Stimulated activated naive CD8-positive, alpha-beta T cell treated with anti-CD3 and anti-CD28 coated beads, Interleukin-15, Interleukin-2, amounts not matched to agents 100 ng/mL and 50 ng/mL, for 24 hours (primary cell): Measurements from ENCODE around the gene SDF2L1.
"Not testable (repeated sequence)": the region's sequence is repeated elsewhere in the genome, so short reads cannot be mapped to it uniquely, and the experiment has no call there.

Experiments used
- H3K27ac Mint-ChIP-seq: one replicate; pipeline ENCODE4 v1.8.0; 2021; ENCODE audit warnings: mild to moderate bottlenecking, mixed read lengths
- H3K27me3 Mint-ChIP-seq: one replicate; pipeline ENCODE4 v1.8.0; 2021; ENCODE audit warnings: mixed read lengths
- H3K36me3 Mint-ChIP-seq: one replicate; pipeline ENCODE4 v1.8.0; 2021; ENCODE audit warnings: low read depth, mixed read lengths
- H3K4me1 Mint-ChIP-seq: one replicate; pipeline ENCODE4 v1.8.0; 2021; ENCODE audit warnings: low read depth, mixed read lengths
- H3K4me3 Mint-ChIP-seq: one replicate; pipeline ENCODE4 v1.8.0; 2021; ENCODE audit warnings: mild to moderate bottlenecking, mixed read lengths
- H3K9me3 Mint-ChIP-seq: one replicate; pipeline ENCODE4 v1.8.0; 2021; ENCODE audit warnings: mixed read lengths

The SDF2L1 gene

GRCh38 chr22:21626735-21627469, 15.2 kb upstream of the SDF2L1 start:
- Mint-ChIP-seq H3K4me3 (peak overlapping the region; percentile 92), H3K9me3 (no peaks in the 10 kb centered on the region), H3K27ac (peak overlapping the region; percentile 95), H3K4me1 (peaks cover 46% of the 10 kb centered on the region), H3K36me3 (peaks cover 26% of the 10 kb centered on the region), H3K27me3 (no peaks in the 10 kb centered on the region)

- peak overlapping the region; percentile 95 for H3K27ac Mint-ChIP-seq
- H3K9me3 Mint-ChIP-seq = no peaks in the 10 kb centered on the region
- peaks cover 22% of the 10 kb centered on the region for H3K36me3 Mint-ChIP-seq
- H3K4me1 Mint-ChIP-seq = peaks cover 52% of the 10 kb centered on the region
- H3K4me3 Mint-ChIP-seq = peak overlapping the region; percentile 92
- H3K27me3 Mint-ChIP-seq = no peaks in the 10 kb centered on the region
These were observed 13.5 kb upstream of the SDF2L1 start for GRCh38 chr22:21628386-21629254.

GRCh38 chr22:21629255-21630149, 12.6 kb upstream of the SDF2L1 start, which contains the start of gene YDJC:
TSS of gene YDJC (minus strand) at chr22:21630022. CDS start at chr22:21630014, 8 bp downstream.
- H3K27me3 Mint-ChIP-seq = no peaks in the 10 kb centered on the region
- H3K4me1 Mint-ChIP-seq = peaks cover 52% of the 10 kb centered on the region

GRCh38 chr22:21631025-21631424, 11.1 kb upstream of the SDF2L1 start:
- Mint-ChIP-seq H3K4me1 (peaks cover 42% of the 10 kb centered on the region), H3K4me3 (no peak overlapping the region), H3K36me3 (peaks cover 22% of the 10 kb centered on the region), H3K27me3 (no peaks in the 10 kb centered on the region), H3K27ac (peak overlapping the region; percentile 10), H3K9me3 (no peaks in the 10 kb centered on the region)

More at GRCh38 chr22:21629255-21630149, 12.6 kb upstream of the SDF2L1 start, which contains the start of gene YDJC:
- Mint-ChIP-seq H3K9me3 (no peaks in the 10 kb centered on the region), H3K36me3 (peaks cover 22% of the 10 kb centered on the region), H3K27ac (peak within 1 kb of the TSS; percentile 92), H3K4me3 (peak within 1 kb of the TSS; percentile 92)

GRCh38 chr22:21632237-21632895, 9.7 kb upstream of the SDF2L1 start, which contains the start of gene CCDC116:
TSS of gene CCDC116 (plus strand) at chr22:21632760. CDS start at chr22:21633182, 422 bp downstream.
- no peak within 1 kb of the TSS for H3K27ac Mint-ChIP-seq
- H3K36me3 Mint-ChIP-seq = peaks cover 12% of the 10 kb centered on the region
- H3K9me3 Mint-ChIP-seq = no peaks in the 10 kb centered on the region
- peaks cover 29% of the 10 kb centered on the region for H3K4me1 Mint-ChIP-seq
- H3K4me3 Mint-ChIP-seq = no peak within 1 kb of the TSS
- no peaks in the 10 kb centered on the region for H3K27me3 Mint-ChIP-seq

- H3K27ac Mint-ChIP-seq = no peak overlapping the region
- H3K27me3 Mint-ChIP-seq = no peaks in the 10 kb centered on the region
- H3K4me1 Mint-ChIP-seq = peaks cover 23% of the 10 kb centered on the region
- no peaks in the 10 kb centered on the region for H3K9me3 Mint-ChIP-seq
- H3K36me3 Mint-ChIP-seq = peaks cover 6% of the 10 kb centered on the region
- no peak overlapping the region for H3K4me3 Mint-ChIP-seq
These were observed 9.2 kb upstream of the SDF2L1 start for GRCh38 chr22:21632931-21633330.

GRCh38 chr22:21633481-21633880, 8.6 kb upstream of the SDF2L1 start:
- H3K27ac Mint-ChIP-seq = no peak overlapping the region
- H3K36me3 Mint-ChIP-seq = peaks cover under 1% of the 10 kb centered on the region
- H3K9me3 Mint-ChIP-seq = no peaks in the 10 kb centered on the region
- H3K27me3 Mint-ChIP-seq = no peaks in the 10 kb centered on the region
- H3K4me3 Mint-ChIP-seq = no peak overlapping the region
- H3K4me1 Mint-ChIP-seq = peaks cover 18% of the 10 kb centered on the region

- no peaks in the 10 kb centered on the region for H3K9me3 Mint-ChIP-seq
- H3K27ac Mint-ChIP-seq = no peak overlapping the region
- H3K27me3 Mint-ChIP-seq = no peaks in the 10 kb centered on the region
- H3K4me1 Mint-ChIP-seq = peaks cover 18% of the 10 kb centered on the region
- no peaks in the 10 kb centered on the region for H3K36me3 Mint-ChIP-seq
- no peak overlapping the region for H3K4me3 Mint-ChIP-seq
These were observed 8.0 kb upstream of the SDF2L1 start for GRCh38 chr22:21634081-21634480.

- Mint-ChIP-seq H3K27ac (no peak overlapping the region), H3K9me3 (no peaks in the 10 kb centered on the region), H3K4me3 (no peak overlapping the region), H3K27me3 (no peaks in the 10 kb centered on the region), H3K4me1 (peaks cover 18% of the 10 kb centered on the region), H3K36me3 (no peaks in the 10 kb centered on the region)
These were observed 7.3 kb upstream of the SDF2L1 start for GRCh38 chr22:21634844-21635243.

- peaks cover 13% of the 10 kb centered on the region for H3K4me1 Mint-ChIP-seq
- H3K9me3 Mint-ChIP-seq = no peaks in the 10 kb centered on the region
- no peaks in the 10 kb centered on the region for H3K36me3 Mint-ChIP-seq
- H3K4me3 Mint-ChIP-seq = no peak overlapping the region
- H3K27ac Mint-ChIP-seq = no peak overlapping the region
- peaks cover 5% of the 10 kb centered on the region for H3K27me3 Mint-ChIP-seq
These were observed 6.2 kb upstream of the SDF2L1 start for GRCh38 chr22:21635771-21636510.

- Mint-ChIP-seq H3K4me1 (peaks cover 16% of the 10 kb centered on the region), H3K27ac (no peak overlapping the region), H3K36me3 (no peaks in the 10 kb centered on the region), H3K27me3 (peaks cover 8% of the 10 kb centered on the region), H3K9me3 (no peaks in the 10 kb centered on the region), H3K4me3 (no peak overlapping the region)
These were observed 5.4 kb upstream of the SDF2L1 start for GRCh38 chr22:21636629-21637218.

GRCh38 chr22:21637450-21637849, 4.7 kb upstream of the SDF2L1 start:
- peaks cover 16% of the 10 kb centered on the region for H3K4me1 Mint-ChIP-seq
- H3K4me3 Mint-ChIP-seq, H3K27me3 Mint-ChIP-seq, H3K36me3 Mint-ChIP-seq, H3K27ac Mint-ChIP-seq, H3K9me3 Mint-ChIP-seq: not testable (repeated sequence)

- no peaks in the 10 kb centered on the region for H3K9me3 Mint-ChIP-seq
- H3K27ac Mint-ChIP-seq = no peak overlapping the region
- H3K27me3 Mint-ChIP-seq = peaks cover 8% of the 10 kb centered on the region
- H3K36me3 Mint-ChIP-seq = peaks cover 13% of the 10 kb centered on the region
- H3K4me1 Mint-ChIP-seq = peaks cover 26% of the 10 kb centered on the region
- H3K4me3 Mint-ChIP-seq = no peak overlapping the region
These were observed 2.7 kb upstream of the SDF2L1 start for GRCh38 chr22:21639359-21639758.
